Spleen (tissue), 11 donors: ENCODE measurements around the gene GALT. TPM values are rescaled to one million over a fixed set of nuclear protein-coding genes. Genes with fewer than 3 reads are reported as not detected.

Experiments used
- DNase-seq: peaks from one replicate; pipeline ENCODE4 v3.0.0-alpha.2; 2020
- H3K27ac ChIP-seq, 8 donors: fragments of 200-600 bp; sonication (generic) in 7 of 8; 1 replicate in 4 of 8; 2 replicates in 4 of 8; pipeline versions ENCODE4 v1.5.0 to v1.8.0; 2016 to 2021; ENCODE audit warnings: inconsistent platforms in 4 of 8, mild to moderate bottlenecking in 4 of 8, moderate library complexity in 1 of 8
- H3K27me3 ChIP-seq, 7 donors: fragments of 200-600 bp; sonication (generic) in 6 of 7; replicated peaks in 1 of 7; 1 replicate in 4 of 7; 2 replicates in 3 of 7; pipeline versions ENCODE4 v1.5.0 to v1.8.0; 2016 to 2021; ENCODE audit warnings: inconsistent platforms in 3 of 7, mild to moderate bottlenecking in 1 of 7
- H3K36me3 ChIP-seq, 6 donors: fragments of 200-600 bp; sonication (generic) in 5 of 6; 1 replicate in 4 of 6; 2 replicates in 2 of 6; pipeline versions ENCODE4 v1.5.0 to v1.8.0; 2016 to 2021; ENCODE audit warnings: inconsistent platforms in 2 of 6
- H3K4me1 ChIP-seq, 6 donors: fragments of 200-600 bp; sonication (generic) in 5 of 6; 1 replicate in 3 of 6; 2 replicates in 3 of 6; pipeline versions ENCODE4 v1.5.0 to v1.8.0; 2016 to 2021; ENCODE audit warnings: inconsistent platforms in 3 of 6
- H3K4me3 ChIP-seq, 8 donors: fragments of 200-600 bp; sonication (generic) in 7 of 8; 1 replicate in 4 of 8; 2 replicates in 4 of 8; pipeline versions ENCODE4 v1.5.0 to v1.8.0; 2016 to 2021; ENCODE audit warnings: inconsistent platforms in 4 of 8, mild to moderate bottlenecking in 4 of 8, moderate library complexity in 2 of 8
- H3K9me3 ChIP-seq, 8 donors: fragments of 200-600 bp; sonication (generic) in 7 of 8; 1 replicate in 4 of 8; 2 replicates in 4 of 8; pipeline versions ENCODE4 v1.5.0 to v1.8.0; 2016 to 2021; ENCODE audit warnings: inconsistent platforms in 4 of 8
- POLR2A ChIP-seq, 3 donors: fragments of 450-650 bp; IDR thresholded peaks; one replicate each; pipeline ENCODE4 v1.5.1; 2017; ENCODE audit warnings: antibody characterized with exemption in 3 of 3, mild to moderate bottlenecking in 1 of 3
- POLR2AphosphoS5 ChIP-seq, 3 donors: sonication (generic); formaldehyde crosslinking; IDR thresholded peaks; one replicate each; pipeline ENCODE4 v1.5.1; 2017; ENCODE audit warnings: antibody characterized with exemption in 3 of 3
- WGBS, 5 donors: extraction: QIAGEN DNeasy Blood & Tissue Kit in 3 of 5; methylation state at CpG; one replicate each; pipeline versions ENCODE4 v1.1.5 to v1.1.7; 2013 to 2018; 5-methylcytosine and 5-hydroxymethylcytosine counted together
- intact Hi-C: fragments of 100-400 bp; cut with DNase I; formaldehyde crosslinking; loops from one replicate; pipeline ENCODE4 v1.15.0; 2023; ENCODE audit warnings: low total_unique reads
- polyA plus RNA-seq, 3 donors: library from polyadenylated mRNA; stranded (reverse); fragments of 200-250 nt; gene quantifications; one replicate each; pipeline ENCODE4 v1.2.1, GENCODE V29; 2013
- total RNA-seq, 7 donors: library from RNA; depleted of rRNA in 3 of 7; stranded (reverse); fragments of >200 nt in 3 of 7; fragmentation: NEBNext Ultra II Directional in 4 of 7; extraction: Animal tissue kit (Norgen Biotek cat#: 25700) in 4 of 7; gene quantifications; one replicate each; pipeline versions ENCODE4 v1.1.0 to v1.2.1, GENCODE V29; 2016 to 2021
- TF ChIP-seq, protein P1 (sequence below), 11 experiments: fragments of 200-600 bp in 7 of 11; fragments of 450-650 bp in 4 of 11; sonication (generic) in 4 of 11; IDR thresholded peaks in 8 of 11; conservative IDR thresholded peaks in 3 of 11; 1 replicate in 7 of 11; 2 replicates in 4 of 11; pipeline versions ENCODE4 v1.4.0 to v1.8.0; 2016 to 2021; ENCODE audit warnings: antibody characterized with exemption in 11 of 11, inconsistent platforms in 4 of 11, mild to moderate bottlenecking in 1 of 11
- donor health status: healthy with polysubstance abuse.
- donor health status: DM: no; HTN: no; CAD: no; lungs with moderate emphysema.
- donor health status: DM: no; HTN: no; CAD: no.
- donor health status: Bipolar disorder and iron deficiency.
- donor health status: healthy.
- donor health status: DM: no; HTN: no; CAD: no.
- donor health status: DM: yes; HTN: yes; CAD: no.

GALT gene
- total and polyA plus RNA-seq, 10 donors, result 32.1 to 101 (median 74.6) TPM

DNA sequence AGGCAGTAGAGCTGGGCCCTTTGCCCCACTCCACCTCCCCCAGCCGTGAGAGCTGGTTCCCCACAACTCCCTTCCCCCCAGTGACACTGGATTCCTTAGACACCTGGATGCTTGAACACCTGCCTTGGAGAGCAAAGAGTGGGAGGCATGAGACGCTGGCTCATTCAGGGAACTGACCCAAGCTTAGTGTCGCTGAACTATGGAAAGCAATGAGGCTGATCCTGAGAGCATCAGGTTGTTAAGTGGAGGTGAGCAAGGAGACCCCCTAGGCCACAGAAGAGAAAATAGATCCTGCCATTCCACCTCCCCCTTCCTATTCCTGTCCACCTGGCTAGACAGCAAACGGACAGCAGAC, 42.6 kb downstream of the GALT start:
- Histone ChIP-seq H3K4me1 (peaks cover 0 to 27% (median 0%) of the 10 kb centered on the region in 6 donors), H3K36me3 (no peaks in the 10 kb centered on the region), H3K27ac (no peak overlapping the region), H3K9me3 (no peaks in the 10 kb centered on the region), H3K27me3 (no peaks in the 10 kb centered on the region), H3K4me3 (no peak overlapping the region)
- WGBS, 5 donors, result 72 to 92% (median 83%) methylated on average over 4 of the region's 4 CpGs
- intact Hi-C loops, result no loop called here
- TF ChIP-seq POLR2A (IDR thresholded peaks at IDR 0.05) (no peak), POLR2AphosphoS5 (IDR thresholded peaks at IDR 0.05) (no peak)
- TF ChIP-seq, protein P1, sequence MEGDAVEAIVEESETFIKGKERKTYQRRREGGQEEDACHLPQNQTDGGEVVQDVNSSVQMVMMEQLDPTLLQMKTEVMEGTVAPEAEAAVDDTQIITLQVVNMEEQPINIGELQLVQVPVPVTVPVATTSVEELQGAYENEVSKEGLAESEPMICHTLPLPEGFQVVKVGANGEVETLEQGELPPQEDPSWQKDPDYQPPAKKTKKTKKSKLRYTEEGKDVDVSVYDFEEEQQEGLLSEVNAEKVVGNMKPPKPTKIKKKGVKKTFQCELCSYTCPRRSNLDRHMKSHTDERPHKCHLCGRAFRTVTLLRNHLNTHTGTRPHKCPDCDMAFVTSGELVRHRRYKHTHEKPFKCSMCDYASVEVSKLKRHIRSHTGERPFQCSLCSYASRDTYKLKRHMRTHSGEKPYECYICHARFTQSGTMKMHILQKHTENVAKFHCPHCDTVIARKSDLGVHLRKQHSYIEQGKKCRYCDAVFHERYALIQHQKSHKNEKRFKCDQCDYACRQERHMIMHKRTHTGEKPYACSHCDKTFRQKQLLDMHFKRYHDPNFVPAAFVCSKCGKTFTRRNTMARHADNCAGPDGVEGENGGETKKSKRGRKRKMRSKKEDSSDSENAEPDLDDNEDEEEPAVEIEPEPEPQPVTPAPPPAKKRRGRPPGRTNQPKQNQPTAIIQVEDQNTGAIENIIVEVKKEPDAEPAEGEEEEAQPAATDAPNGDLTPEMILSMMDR (IDR thresholded peaks at IDR 0.05 in 8 of 11, conservative IDR thresholded peaks at IDR 0.05 in 3 of 11), result no peak
- DNase-seq, result no peak

DNA sequence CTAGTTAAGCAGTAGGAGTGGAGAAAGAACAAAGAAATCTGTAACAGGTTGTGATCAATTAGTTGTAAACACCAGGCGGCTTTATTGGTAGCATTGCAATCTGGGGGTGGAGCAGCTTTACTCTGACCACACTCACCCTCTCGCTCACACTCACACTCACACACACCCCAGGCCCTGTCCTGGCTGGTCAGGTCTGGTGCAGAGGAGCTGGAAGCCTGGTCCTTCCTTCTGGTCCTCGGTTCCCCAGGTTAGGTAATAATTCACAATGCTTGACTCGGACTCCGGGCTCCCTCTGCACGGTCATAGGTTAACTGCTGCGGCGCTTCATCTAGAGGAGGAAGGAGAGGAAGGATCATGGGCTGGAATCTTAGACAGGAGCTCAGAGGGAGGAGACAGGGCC, 43.0 kb downstream of the GALT start:
- TF ChIP-seq POLR2A (IDR thresholded peaks at IDR 0.05), result no peak
- TF ChIP-seq POLR2AphosphoS5 (IDR thresholded peaks at IDR 0.05), result no peak
- TF ChIP-seq, protein P1 (IDR thresholded peaks at IDR 0.05 in 8 of 11, conservative IDR thresholded peaks at IDR 0.05 in 3 of 11), result no peak
- H3K4me3 ChIP-seq, result no peak overlapping the region
- intact Hi-C loops, result no loop called here
- H3K4me1 ChIP-seq, result peaks cover 0 to 27% (median 0%) of the 10 kb centered on the region in 6 donors
- no peaks in the 10 kb centered on the region for H3K9me3 ChIP-seq
- DNase-seq, result no peak
- no peaks in the 10 kb centered on the region for H3K36me3 ChIP-seq
- WGBS, 5 donors, result 81 to 93% (median 87%) methylated on average over 8 of the region's 8 CpGs
- H3K27ac ChIP-seq, result no peak overlapping the region
- H3K27me3 ChIP-seq, result no peaks in the 10 kb centered on the region

GRCh38 chr9:34690983-34691935, 44.8 kb downstream of the GALT start, which contains the start of gene CCL19:
TSS of gene CCL19 (minus strand) at chr9:34691276. CDS start at chr9:34691139, 137 bp downstream.
- TF ChIP-seq, protein P1 (IDR thresholded peaks at IDR 0.05 in 8 of 11, conservative IDR thresholded peaks at IDR 0.05 in 3 of 11), result peak in 1 of 11 experiments; percentile 4
- TF ChIP-seq POLR2AphosphoS5 (IDR thresholded peaks at IDR 0.05) (no peak), POLR2A (IDR thresholded peaks at IDR 0.05) (no peak)
- Histone ChIP-seq H3K27ac (no peak within 1 kb of the TSS), H3K4me1 (peaks cover 0 to 27% (median 0%) of the 10 kb centered on the region in 6 donors)

GRCh38 chr9:34691936-34692315, 45.5 kb downstream of the GALT start:
- Histone ChIP-seq H3K36me3 (no peaks in the 10 kb centered on the region), H3K27me3 (no peaks in the 10 kb centered on the region), H3K4me3 (no peak overlapping the region), H3K9me3 (no peaks in the 10 kb centered on the region), H3K4me1 (peaks cover 0 to 24% (median 0%) of the 10 kb centered on the region in 6 donors), H3K27ac (no peak overlapping the region)
- no peak for DNase-seq
- WGBS, 5 donors, result 38 to 55% (median 43%) methylated on average over 5 of the region's 5 CpGs
- TF ChIP-seq POLR2A (IDR thresholded peaks at IDR 0.05), result no peak
- TF ChIP-seq, protein P1 (IDR thresholded peaks at IDR 0.05 in 8 of 11, conservative IDR thresholded peaks at IDR 0.05 in 3 of 11), result no peak
- TF ChIP-seq POLR2AphosphoS5 (IDR thresholded peaks at IDR 0.05), result no peak
- intact Hi-C loops, result no loop called here

More at GRCh38 chr9:34690983-34691935, 44.8 kb downstream of the GALT start, which contains the start of gene CCL19:
- no peaks in the 10 kb centered on the region for H3K36me3 ChIP-seq
- H3K27me3 ChIP-seq, result no peaks in the 10 kb centered on the region
- intact Hi-C loops, result no loop called here
- 31 to 66% (median 43%) methylated on average over 6 of the region's 6 CpGs for WGBS, 5 donors
- no peaks in the 10 kb centered on the region for H3K9me3 ChIP-seq
- H3K4me3 ChIP-seq, result no peak within 1 kb of the TSS
- DNase-seq, result no peak
